ENCODE data around the gene COMMD8. TPM values are rescaled to one million over a fixed set of nuclear protein-coding genes. Genes with fewer than 3 reads are reported as not detected.

COMMD8 gene
- total RNA-seq, 1 experiment from 2014 or later, result 10.9 TPM

DNA sequence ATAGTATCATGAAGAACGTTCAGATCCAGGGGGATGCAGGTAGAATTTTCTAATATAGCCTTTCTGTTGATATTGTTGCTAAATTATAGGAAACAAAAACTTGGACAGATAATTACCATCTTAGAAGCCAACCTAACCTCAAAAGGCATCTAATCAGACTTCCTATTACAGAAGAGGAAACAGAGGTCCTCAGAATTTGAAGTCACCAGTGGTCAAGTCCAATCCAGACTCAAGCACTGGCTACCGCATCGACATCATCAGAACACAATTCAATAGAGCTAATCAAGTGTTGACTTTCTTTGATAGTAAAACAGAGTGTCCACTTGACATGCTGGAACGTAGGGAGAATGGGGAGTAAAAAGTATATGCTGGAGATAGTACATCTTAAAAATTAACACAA, 11.3 kb upstream of the COMMD8 start:
- H3K18ac ChIP-seq (ENCODE audit: insufficient read length, low read depth, low read length), result no peak overlapping the region
- no peak overlapping the region for H3K27ac Mint-ChIP-seq
- H2AK5ac ChIP-seq (ENCODE audit: insufficient read length, low read length), result no peak overlapping the region
- H3K4me3 Mint-ChIP-seq, result no peak overlapping the region
- H3K27me3 ChIP-seq (ENCODE audit: insufficient read depth, low read length), result no peaks in the 10 kb centered on the region
- H3K4me2 ChIP-seq (ENCODE audit: insufficient read depth, insufficient read length, low read length), result no peak overlapping the region
- H3K36me3 Mint-ChIP-seq (ENCODE audit: insufficient read depth in 1 of 3, low read depth in 3 of 3), result no peaks in the 10 kb centered on the region
- no peak overlapping the region for H2BK20ac ChIP-seq (ENCODE audit: low read depth, low read length, poor library complexity, severe bottlenecking)
- no peak overlapping the region for H3K56ac ChIP-seq (ENCODE audit: insufficient read length, low read depth, low read length)
- no peak overlapping the region for H3K4ac ChIP-seq (ENCODE audit: low read depth, low read length)
- no peaks in the 10 kb centered on the region for H3K79me2 ChIP-seq (ENCODE audit: insufficient read depth, low read length)
- H3K4me1 Mint-ChIP-seq, result peaks cover 12 to 14% of the 10 kb centered on the region in 2 experiments
- no peak overlapping the region for H4K8ac ChIP-seq (replicated peaks; ENCODE audit: insufficient read length, low read depth, low read length)
- H3K23ac ChIP-seq (ENCODE audit: insufficient read length, low read depth, low read length), result no peak overlapping the region
- no peaks in the 10 kb centered on the region for H3K9me3 ChIP-seq (ENCODE audit: control insufficient read depth, low read depth, low read length)
- H2BK120ac ChIP-seq (ENCODE audit: low read depth, low read length, poor library complexity, severe bottlenecking), result no peak overlapping the region
- H2BK15ac ChIP-seq (ENCODE audit: low read depth, low read length), result no peak overlapping the region
- no peak for DNase-seq
- no peaks in the 10 kb centered on the region for H4K20me1 ChIP-seq (ENCODE audit: control insufficient read depth, insufficient read depth, insufficient read length)
- WGBS (ENCODE audit: extremely low coverage, insufficient read length, low lambda C conversion rate), result no CpG with 5 or more reads among the region's 4 CpGs
- no peak overlapping the region for H4K91ac ChIP-seq (ENCODE audit: insufficient read length, low read depth, low read length)
- H3K9me3 Mint-ChIP-seq, result no peaks in the 10 kb centered on the region
- no peak overlapping the region for H3T11ph ChIP-seq (ENCODE audit: low read length)
- TF ChIP-seq, protein P1, sequence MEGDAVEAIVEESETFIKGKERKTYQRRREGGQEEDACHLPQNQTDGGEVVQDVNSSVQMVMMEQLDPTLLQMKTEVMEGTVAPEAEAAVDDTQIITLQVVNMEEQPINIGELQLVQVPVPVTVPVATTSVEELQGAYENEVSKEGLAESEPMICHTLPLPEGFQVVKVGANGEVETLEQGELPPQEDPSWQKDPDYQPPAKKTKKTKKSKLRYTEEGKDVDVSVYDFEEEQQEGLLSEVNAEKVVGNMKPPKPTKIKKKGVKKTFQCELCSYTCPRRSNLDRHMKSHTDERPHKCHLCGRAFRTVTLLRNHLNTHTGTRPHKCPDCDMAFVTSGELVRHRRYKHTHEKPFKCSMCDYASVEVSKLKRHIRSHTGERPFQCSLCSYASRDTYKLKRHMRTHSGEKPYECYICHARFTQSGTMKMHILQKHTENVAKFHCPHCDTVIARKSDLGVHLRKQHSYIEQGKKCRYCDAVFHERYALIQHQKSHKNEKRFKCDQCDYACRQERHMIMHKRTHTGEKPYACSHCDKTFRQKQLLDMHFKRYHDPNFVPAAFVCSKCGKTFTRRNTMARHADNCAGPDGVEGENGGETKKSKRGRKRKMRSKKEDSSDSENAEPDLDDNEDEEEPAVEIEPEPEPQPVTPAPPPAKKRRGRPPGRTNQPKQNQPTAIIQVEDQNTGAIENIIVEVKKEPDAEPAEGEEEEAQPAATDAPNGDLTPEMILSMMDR (conservative IDR thresholded peaks at IDR 0.05), result no peak
- H3K23me2 ChIP-seq (ENCODE audit: insufficient read length, low read depth, low read length, poor library complexity, severe bottlenecking), result no peaks in the 10 kb centered on the region
- H3K27me3 Mint-ChIP-seq (ENCODE audit: low read depth), result no peaks in the 10 kb centered on the region
- H2BK12ac ChIP-seq (ENCODE audit: insufficient read length, low read depth, low read length), result no peak overlapping the region
- no peak overlapping the region for H3K14ac ChIP-seq (ENCODE audit: insufficient read depth, low read length)
- H3K4me1 ChIP-seq (ENCODE audit: insufficient read depth, low read length), result no peaks in the 10 kb centered on the region; the same call in 1 of the 2 replicates
- H4K5ac ChIP-seq (ENCODE audit: insufficient read length, low read depth, low read length), result no peak overlapping the region
- no peak overlapping the region for H3K27ac ChIP-seq (ENCODE audit: insufficient read length, low read depth, low read length)
- no peak overlapping the region for H3K9ac ChIP-seq (ENCODE audit: extremely low read depth, insufficient read length, low read length)
- H3K79me1 ChIP-seq (ENCODE audit: insufficient read depth, low read depth, low read length, poor library complexity, severe bottlenecking), result no peaks in the 10 kb centered on the region
- no peak overlapping the region for H2AFZ ChIP-seq (ENCODE audit: low read length)
- H2BK5ac ChIP-seq (ENCODE audit: insufficient read length, low read length), result no peak overlapping the region

All from H9 (cell line).